ENCODE data around the gene SLC34A1. TPM values are rescaled to one million over a fixed set of nuclear protein-coding genes. Genes with fewer than 3 reads are reported as not detected.

Gene SLC34A1
- total and polyA plus RNA-seq, 2 experiments from 2014 or later: not detected

DNA sequence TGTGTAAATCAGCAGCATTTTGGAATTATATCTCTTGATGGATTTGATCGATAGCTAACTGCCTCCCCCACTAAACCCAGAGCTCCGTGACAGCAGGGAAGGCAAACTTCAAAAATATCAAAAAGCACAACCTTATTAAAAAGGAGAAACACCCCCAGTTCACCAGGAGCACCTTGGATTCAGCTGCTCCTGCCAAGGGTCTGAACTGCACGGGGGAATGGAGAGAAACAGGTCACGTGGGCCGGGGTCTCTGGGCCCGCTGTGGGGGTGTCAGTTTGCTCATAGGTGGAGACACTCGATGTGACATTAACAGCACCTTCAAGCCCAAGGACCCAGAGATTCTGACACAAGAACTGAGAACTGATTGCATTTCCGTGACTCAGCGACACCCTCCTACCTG lies 1.1 kb upstream of the SLC34A1 start:
- H3K4me3 Mint-ChIP-seq: no peak overlapping the region
- ATAC-seq: no peak
- no peaks in the 10 kb centered on the region for H3K36me3 ChIP-seq (ENCODE audit: insufficient read depth)

More for the DNA sequence above, 1.1 kb upstream of the SLC34A1 start:
- TF ChIP-seq EZH2 (IDR thresholded peaks at IDR 0.05; ENCODE audit: low read depth, unreplicated experiment) (no peak), JUNB (IDR thresholded peaks at IDR 0.05; ENCODE audit: unreplicated experiment) (no peak), POLR2AphosphoS5 (IDR thresholded peaks at IDR 0.05; ENCODE audit: low read depth) (no peak), EZH2phosphoT487 (IDR thresholded peaks at IDR 0.05; ENCODE audit: unreplicated experiment) (no peak)
- TF ChIP-seq, protein P1, sequence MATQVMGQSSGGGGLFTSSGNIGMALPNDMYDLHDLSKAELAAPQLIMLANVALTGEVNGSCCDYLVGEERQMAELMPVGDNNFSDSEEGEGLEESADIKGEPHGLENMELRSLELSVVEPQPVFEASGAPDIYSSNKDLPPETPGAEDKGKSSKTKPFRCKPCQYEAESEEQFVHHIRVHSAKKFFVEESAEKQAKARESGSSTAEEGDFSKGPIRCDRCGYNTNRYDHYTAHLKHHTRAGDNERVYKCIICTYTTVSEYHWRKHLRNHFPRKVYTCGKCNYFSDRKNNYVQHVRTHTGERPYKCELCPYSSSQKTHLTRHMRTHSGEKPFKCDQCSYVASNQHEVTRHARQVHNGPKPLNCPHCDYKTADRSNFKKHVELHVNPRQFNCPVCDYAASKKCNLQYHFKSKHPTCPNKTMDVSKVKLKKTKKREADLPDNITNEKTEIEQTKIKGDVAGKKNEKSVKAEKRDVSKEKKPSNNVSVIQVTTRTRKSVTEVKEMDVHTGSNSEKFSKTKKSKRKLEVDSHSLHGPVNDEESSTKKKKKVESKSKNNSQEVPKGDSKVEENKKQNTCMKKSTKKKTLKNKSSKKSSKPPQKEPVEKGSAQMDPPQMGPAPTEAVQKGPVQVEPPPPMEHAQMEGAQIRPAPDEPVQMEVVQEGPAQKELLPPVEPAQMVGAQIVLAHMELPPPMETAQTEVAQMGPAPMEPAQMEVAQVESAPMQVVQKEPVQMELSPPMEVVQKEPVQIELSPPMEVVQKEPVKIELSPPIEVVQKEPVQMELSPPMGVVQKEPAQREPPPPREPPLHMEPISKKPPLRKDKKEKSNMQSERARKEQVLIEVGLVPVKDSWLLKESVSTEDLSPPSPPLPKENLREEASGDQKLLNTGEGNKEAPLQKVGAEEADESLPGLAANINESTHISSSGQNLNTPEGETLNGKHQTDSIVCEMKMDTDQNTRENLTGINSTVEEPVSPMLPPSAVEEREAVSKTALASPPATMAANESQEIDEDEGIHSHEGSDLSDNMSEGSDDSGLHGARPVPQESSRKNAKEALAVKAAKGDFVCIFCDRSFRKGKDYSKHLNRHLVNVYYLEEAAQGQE (IDR thresholded peaks at IDR 0.05; ENCODE audit: unreplicated experiment): no peak
- TF ChIP-seq, protein P2, sequence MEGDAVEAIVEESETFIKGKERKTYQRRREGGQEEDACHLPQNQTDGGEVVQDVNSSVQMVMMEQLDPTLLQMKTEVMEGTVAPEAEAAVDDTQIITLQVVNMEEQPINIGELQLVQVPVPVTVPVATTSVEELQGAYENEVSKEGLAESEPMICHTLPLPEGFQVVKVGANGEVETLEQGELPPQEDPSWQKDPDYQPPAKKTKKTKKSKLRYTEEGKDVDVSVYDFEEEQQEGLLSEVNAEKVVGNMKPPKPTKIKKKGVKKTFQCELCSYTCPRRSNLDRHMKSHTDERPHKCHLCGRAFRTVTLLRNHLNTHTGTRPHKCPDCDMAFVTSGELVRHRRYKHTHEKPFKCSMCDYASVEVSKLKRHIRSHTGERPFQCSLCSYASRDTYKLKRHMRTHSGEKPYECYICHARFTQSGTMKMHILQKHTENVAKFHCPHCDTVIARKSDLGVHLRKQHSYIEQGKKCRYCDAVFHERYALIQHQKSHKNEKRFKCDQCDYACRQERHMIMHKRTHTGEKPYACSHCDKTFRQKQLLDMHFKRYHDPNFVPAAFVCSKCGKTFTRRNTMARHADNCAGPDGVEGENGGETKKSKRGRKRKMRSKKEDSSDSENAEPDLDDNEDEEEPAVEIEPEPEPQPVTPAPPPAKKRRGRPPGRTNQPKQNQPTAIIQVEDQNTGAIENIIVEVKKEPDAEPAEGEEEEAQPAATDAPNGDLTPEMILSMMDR (conservative IDR thresholded peaks at IDR 0.05; ENCODE audit: low read depth in 2 of 2): no peak
- TF ChIP-seq, protein P3, sequence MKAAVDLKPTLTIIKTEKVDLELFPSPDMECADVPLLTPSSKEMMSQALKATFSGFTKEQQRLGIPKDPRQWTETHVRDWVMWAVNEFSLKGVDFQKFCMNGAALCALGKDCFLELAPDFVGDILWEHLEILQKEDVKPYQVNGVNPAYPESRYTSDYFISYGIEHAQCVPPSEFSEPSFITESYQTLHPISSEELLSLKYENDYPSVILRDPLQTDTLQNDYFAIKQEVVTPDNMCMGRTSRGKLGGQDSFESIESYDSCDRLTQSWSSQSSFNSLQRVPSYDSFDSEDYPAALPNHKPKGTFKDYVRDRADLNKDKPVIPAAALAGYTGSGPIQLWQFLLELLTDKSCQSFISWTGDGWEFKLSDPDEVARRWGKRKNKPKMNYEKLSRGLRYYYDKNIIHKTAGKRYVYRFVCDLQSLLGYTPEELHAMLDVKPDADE (IDR thresholded peaks at IDR 0.05): no peak
- TF ChIP-seq, protein P4, sequence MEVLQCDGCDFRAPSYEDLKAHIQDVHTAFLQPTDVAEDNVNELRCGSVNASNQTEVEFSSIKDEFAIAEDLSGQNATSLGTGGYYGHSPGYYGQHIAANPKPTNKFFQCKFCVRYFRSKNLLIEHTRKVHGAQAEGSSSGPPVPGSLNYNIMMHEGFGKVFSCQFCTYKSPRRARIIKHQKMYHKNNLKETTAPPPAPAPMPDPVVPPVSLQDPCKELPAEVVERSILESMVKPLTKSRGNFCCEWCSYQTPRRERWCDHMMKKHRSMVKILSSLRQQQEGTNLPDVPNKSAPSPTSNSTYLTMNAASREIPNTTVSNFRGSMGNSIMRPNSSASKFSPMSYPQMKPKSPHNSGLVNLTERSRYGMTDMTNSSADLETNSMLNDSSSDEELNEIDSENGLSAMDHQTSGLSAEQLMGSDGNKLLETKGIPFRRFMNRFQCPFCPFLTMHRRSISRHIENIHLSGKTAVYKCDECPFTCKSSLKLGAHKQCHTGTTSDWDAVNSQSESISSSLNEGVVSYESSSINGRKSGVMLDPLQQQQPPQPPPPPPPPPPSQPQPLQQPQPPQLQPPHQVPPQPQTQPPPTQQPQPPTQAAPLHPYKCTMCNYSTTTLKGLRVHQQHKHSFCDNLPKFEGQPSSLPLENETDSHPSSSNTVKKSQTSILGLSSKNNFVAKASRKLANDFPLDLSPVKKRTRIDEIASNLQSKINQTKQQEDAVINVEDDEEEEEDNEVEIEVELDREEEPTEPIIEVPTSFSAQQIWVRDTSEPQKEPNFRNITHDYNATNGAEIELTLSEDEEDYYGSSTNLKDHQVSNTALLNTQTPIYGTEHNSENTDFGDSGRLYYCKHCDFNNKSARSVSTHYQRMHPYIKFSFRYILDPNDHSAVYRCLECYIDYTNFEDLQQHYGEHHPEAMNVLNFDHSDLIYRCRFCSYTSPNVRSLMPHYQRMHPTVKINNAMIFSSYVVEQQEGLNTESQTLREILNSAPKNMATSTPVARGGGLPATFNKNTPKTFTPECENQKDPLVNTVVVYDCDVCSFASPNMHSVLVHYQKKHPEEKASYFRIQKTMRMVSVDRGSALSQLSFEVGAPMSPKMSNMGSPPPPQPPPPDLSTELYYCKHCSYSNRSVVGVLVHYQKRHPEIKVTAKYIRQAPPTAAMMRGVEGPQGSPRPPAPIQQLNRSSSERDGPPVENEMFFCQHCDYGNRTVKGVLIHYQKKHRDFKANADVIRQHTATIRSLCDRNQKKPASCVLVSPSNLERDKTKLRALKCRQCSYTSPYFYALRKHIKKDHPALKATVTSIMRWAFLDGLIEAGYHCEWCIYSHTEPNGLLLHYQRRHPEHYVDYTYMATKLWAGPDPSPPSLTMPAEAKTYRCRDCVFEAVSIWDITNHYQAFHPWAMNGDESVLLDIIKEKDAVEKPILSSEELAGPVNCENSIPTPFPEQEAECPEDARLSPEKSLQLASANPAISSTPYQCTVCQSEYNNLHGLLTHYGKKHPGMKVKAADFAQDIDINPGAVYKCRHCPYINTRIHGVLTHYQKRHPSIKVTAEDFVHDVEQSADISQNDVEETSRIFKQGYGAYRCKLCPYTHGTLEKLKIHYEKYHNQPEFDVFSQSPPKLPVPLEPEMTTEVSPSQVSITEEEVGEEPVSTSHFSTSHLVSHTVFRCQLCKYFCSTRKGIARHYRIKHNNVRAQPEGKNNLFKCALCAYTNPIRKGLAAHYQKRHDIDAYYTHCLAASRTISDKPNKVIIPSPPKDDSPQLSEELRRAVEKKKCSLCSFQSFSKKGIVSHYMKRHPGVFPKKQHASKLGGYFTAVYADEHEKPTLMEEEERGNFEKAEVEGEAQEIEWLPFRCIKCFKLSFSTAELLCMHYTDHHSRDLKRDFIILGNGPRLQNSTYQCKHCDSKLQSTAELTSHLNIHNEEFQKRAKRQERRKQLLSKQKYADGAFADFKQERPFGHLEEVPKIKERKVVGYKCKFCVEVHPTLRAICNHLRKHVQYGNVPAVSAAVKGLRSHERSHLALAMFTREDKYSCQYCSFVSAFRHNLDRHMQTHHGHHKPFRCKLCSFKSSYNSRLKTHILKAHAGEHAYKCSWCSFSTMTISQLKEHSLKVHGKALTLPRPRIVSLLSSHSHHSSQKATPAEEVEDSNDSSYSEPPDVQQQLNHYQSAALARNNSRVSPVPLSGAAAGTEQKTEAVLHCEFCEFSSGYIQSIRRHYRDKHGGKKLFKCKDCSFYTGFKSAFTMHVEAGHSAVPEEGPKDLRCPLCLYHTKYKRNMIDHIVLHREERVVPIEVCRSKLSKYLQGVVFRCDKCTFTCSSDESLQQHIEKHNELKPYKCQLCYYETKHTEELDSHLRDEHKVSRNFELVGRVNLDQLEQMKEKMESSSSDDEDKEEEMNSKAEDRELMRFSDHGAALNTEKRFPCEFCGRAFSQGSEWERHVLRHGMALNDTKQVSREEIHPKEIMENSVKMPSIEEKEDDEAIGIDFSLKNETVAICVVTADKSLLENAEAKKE (CRISPR knock-in tag; IDR thresholded peaks at IDR 0.05): no peak
- Histone ChIP-seq H3K27ac (ENCODE audit: low read depth) (no peak overlapping the region), H3F3A (replicated peaks; ENCODE audit: low read depth) (no peaks in the 10 kb centered on the region), H3K4me3 (no peak overlapping the region), H3K9me2 (ENCODE audit: insufficient read depth) (no peaks in the 10 kb centered on the region), H4K20me1 (replicated peaks; ENCODE audit: insufficient read depth) (no peaks in the 10 kb centered on the region), H2AFZ (no peak overlapping the region), H3K79me2 (replicated peaks; ENCODE audit: insufficient read depth) (no peaks in the 10 kb centered on the region), H3K4me2 (no peak overlapping the region), H3K27me3 (ENCODE audit: insufficient read depth) (no peaks in the 10 kb centered on the region), H3K4me1 (ENCODE audit: insufficient read depth) (no peaks in the 10 kb centered on the region)
- Mint-ChIP-seq H3K4me1 (peaks cover 9% of the 10 kb centered on the region), H3K36me3 (ENCODE audit: low read depth) (no peaks in the 10 kb centered on the region; the same call in 2 of the 3 replicates), H3K27ac (no peak overlapping the region), H3K27me3 (ENCODE audit: insufficient read depth, low read depth, poor library complexity) (peaks cover 19% of the 10 kb centered on the region), H3K9me3 (no peaks in the 10 kb centered on the region)
- no peak for DNase-seq (ENCODE audit: low spot score)

Measured in GM23338 (cell line).